Dermis lymphatic vessel endothelial cell (primary cell): Measurements from ENCODE around the gene ZNF689. TPM values are rescaled to one million over a fixed set of nuclear protein-coding genes. Genes with fewer than 3 reads are reported as not detected.

Experiments used
- total RNA-seq: library from RNA; depleted of rRNA; stranded (reverse); fragments of >200 nt; gene quantifications from 2 replicates; pipeline ENCODE4 v1.2.1, GENCODE V29; 2014

Gene ZNF689
- 4.0 and 4.5 TPM in 2 replicates for total RNA-seq

DNA sequence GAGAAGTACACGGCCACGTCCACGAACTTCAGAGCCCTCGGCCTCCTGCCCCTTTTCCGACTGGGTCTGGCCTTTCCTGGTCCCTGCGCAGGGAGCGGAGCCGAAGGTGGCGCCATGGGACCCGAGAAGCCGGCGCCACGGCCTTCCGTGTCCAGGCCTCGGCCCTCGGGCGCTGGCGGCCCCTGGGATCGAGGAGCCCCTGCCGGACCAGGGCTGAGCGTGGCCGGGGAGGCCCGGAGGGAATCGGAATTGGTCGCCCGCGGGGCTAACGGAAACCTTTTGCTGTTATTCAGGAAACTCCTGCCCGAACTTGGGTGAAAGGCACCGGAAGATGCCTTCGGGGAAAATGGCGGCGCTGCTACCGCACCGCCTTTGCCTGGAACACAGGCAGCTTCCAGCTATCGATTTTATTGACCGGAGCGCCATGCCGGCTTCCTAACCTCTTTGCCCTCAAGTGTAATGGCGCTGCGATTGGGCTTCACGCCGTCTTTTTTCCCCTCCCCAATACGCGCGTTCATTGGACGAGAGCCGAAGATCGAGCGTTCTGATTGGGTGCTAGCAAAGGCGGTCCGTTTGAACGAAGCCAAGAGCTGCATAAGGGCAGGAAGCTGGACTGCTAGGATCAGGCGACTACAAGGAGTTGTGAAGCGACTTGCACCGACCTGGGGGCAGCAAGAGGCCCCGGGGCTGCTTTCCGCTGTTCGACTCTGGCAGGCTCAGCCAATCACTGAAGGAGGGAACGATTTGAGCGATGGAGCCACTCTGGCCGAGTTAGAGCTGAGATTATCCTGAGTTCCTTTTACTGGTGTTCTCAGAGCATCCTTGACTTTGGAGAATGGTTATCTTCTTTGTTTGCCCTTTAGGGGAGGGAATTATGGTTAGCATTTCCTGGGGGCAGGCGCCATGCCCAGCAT lies at the start of gene ZNF689:
TSS of gene ZNF689 (minus strand) at position 464 of the 914 bp plus-strand sequence. CDS start at position 116, 348 bp downstream.

DNA sequence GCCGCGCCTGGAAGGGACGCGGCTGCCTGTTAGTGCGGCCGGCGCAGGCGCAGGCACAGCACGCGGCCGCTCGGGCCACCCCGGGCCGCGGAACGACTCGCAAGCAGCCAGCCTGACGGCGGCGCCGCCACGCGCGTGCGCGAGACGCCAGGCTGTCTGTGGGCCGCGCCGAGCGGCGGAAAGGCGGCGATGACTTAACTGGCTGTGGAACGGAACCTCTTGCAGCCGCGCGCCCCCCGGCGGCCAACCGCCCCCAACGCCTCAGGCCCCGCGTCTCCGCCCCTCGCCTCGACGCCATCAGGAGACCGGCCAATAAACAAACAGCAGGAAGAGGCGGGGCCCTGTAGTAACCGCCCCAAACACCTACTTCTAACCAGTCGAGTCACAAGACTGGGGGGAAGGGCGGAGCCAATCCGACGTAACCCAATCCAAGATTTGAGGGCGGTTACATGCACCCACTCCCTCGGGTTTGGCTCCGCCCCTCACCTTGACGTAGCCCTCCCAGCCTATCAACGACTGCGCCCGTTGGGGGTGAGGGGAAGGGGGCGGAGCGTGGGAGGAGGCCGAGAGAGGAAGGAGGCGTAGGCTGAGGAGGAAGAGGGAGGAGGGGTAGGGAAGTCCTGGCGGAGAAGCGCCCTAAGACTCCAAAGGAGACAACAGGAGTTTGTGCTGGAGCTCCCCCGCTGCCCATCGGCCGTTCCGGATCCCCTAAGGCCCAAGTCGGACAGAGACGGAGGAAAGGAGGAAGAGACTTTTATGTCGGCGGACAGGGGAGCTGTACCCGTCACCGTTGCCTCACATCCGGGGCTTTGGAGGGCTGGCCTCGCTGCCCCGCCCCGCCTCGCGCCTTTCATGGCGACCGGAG lies 47.9 kb upstream of the ZNF689 start, which contains the start of gene FBRS:
TSS of gene FBRS (plus strand) at position 566 of the 865 bp plus-strand sequence. CDS start 1,088 bp downstream, outside the sequence.

DNA sequence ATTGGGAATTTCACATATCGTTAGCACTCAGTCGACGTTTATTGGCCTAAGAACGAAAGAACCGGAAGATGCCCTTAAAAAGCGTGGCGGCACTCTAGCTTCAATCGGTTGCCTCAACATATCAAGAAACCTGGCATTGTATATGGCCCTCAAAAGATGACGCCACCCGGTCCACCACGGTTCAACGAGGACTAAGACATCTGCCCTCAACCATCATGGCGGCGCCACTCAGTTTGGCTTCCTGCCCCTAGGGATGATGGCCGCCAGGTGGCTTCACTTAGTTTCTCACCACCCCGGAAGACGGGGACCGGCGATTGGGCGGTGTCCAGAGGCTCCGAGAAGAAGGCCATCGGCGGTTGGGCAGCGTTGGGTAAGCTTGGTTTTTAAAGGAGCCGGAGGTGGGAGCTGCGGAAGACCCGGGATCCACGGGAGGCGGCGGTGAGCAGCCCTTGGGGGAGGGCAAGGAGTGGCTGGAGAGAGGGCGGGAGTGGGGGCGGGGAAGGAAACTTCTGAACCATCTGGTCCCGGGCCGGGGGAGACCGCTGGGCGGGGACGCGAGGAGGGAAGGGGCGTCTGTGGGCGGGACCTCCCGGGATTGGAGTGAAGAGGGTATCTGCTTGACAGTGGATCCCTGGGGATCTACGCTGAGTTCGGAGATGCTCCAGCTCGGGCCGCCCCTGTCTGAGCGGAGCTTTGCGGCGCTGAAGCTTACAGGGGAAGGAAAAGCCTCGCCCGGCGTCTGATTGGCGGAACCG lies 40.4 kb upstream of the ZNF689 start, which contains the start of gene PRR14:
TSS of gene PRR14 (plus strand) at position 592 of the 755 bp plus-strand sequence. CDS start 686 bp downstream, outside the sequence.

DNA sequence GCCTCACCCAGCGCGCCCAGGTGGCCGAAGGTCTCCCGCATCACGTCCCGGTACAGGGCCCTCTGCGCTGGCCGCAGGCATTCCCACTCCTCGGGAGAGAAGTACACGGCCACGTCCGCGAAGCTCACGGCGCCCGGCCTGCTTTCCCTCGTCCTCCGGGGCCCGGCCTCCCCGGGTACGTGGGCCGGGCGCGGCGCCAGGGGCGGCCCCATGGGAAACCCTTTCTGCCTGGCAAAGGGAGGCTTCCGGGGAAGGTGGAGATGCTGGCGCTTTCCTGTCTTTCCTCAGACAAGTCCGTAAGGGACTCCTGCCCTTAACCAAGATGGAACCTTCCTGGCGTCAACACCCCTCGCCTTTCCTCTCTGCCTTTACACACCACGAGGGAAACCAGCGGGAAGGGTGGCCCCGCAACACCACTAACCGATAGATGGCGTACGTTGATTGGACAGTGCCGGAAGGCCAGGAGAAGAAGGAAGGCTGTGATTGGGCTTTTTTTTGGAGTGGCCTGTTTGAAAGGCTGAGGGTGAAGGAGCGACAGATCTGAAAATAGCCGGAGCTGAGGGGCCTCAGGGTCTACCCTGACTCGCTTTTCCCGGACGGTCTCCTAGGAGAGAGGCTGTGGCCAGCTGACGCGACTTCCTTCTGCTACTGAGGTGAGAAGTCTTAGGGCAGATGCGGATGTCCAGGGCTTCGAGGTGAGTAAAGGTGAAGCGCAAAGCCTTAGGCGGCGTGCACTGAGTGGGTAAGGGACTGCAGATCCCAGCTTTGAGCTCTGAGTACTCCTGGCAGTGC lies 24.6 kb downstream of the ZNF689 start, which contains the start of gene ZNF785:
TSS of gene ZNF785 (minus strand) at position 298 of the 792 bp plus-strand sequence. CDS start at position 212, 86 bp downstream.

DNA sequence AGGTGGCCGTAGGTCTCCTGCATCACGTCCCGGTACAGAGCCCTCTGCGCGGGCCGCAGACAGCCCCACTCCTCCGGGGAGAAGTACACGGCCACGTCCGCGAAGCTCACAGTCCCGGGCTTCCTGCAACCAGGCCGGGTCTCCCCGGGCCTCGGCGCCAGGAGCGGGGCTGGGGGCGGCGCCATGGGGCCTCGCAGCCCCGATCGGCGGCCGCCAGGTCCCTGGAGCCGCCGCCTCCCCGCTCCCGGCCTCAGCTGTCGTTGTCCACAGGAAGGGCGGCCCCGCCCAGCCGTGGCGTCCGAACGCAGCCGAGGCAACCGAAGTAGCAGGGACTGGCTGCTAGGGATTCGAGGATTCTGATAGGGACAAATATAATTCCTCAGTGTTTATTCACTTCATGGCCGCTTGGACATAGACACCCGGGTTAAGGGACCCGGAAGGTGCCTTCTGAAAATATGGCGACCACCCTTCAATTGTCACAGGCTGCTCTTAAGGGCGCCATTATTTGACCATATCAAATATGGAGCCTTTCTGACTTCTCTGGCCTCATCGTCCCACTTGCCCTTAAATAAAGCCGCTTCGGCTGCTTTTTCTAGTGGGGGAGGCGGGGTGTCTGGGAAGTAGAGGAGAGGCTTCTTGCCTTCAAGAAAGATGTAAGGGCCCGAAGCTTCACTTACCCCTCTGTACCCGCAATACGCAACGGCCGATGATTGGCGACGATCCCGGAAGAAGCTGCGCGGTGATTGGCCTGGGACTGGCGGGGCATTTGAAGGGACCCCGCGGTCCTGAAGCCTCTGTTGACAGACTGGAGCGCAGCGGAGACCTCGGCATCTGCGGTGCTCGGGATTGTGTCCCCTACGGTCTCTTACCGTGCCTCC lies 38.5 kb downstream of the ZNF689 start, which contains the start of gene ZNF688:
TSS of gene ZNF688 (minus strand) at position 270 of the 878 bp plus-strand sequence. CDS start at position 185, 85 bp downstream.

DNA sequence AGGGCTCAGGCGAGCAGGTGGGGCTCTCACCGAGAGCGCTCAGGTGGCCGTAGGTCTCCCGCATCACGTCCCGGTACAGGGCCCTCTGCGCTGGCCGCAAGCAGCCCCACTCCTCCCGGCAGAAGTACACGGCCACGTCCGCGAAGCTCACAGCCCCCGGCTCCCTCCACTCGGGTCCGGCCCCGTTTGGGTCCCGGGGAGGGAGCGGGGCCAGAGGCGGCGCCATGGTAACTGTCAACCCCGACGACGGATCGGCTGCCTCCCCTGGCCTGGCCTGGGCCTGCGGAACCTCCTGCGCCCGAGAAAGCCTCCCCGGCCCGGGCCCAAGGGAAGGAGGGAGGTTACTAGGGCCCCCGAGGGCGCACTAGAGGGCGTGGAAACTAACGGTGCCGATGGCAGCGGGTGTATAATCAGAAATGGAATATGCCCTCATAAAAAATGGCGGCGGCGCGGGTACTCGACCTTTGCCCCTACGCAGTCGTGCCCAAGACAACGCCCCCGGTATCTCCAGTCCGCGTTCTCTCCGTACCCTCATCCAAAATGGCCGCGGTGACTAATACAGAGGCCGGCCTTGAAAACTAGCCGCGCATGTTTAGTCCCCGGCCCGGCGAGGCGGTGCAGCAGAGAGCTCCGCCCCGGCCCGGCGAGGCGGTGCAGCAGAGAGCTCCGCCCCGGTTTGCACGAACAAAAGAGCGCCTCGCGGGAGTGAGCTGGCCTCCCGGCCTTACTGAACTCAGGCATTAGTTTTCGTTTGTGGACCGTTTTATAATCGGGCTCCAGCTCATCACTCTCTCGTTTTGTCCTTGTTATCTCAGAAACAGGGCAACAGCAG lies 52.0 kb downstream of the ZNF689 start, which contains the start of gene ZNF764:
TSS of gene ZNF764 (minus strand) at position 418 of the 832 bp plus-strand sequence. CDS start at position 226, 192 bp downstream.

Other genes with a start within 250 kb of the ZNF689 start
- 18.0 and 21.6 TPM in 2 replicates for gene TBC1D10B, start 239.9 kb downstream of the ZNF689 start, total RNA-seq
- gene MYL11, start 235.6 kb downstream of the ZNF689 start, total RNA-seq, result not detected in 2 replicates
- gene SEPTIN1, start 227.8 kb downstream of the ZNF689 start, total RNA-seq, result 0.11 TPM in 1 of 2 replicates, not detected in the other
- 11.8 and 19.3 TPM in 2 replicates for gene ZNF48, start 215.0 kb downstream of the ZNF689 start, total RNA-seq
- gene ZNF771, start 202.8 kb downstream of the ZNF689 start, total RNA-seq, result 8.0 and 13.7 TPM in 2 replicates
- gene DCTPP1, start 180.4 kb downstream of the ZNF689 start, total RNA-seq, result 95.3 and 120 TPM in 2 replicates
- gene SEPHS2, start 164.5 kb downstream of the ZNF689 start, total RNA-seq, result 23.4 and 23.7 TPM in 2 replicates
- gene ITGAL, start 137.6 kb downstream of the ZNF689 start, total RNA-seq, result under 0.01 TPM in 1 of 2 replicates, not detected in the other
- 14.8 and 15.3 TPM in 2 replicates for gene ZNF768, start 83.8 kb downstream of the ZNF689 start, total RNA-seq
- gene ZNF747, start 75.5 kb downstream of the ZNF689 start, total RNA-seq, result 6.8 and 8.1 TPM in 2 replicates
- 3.1 and 4.6 TPM in 2 replicates for gene ZNF764, start 52.0 kb downstream of the ZNF689 start, total RNA-seq
- 5.8 and 9.4 TPM in 2 replicates for gene ZNF688, start 38.7 kb downstream of the ZNF689 start, total RNA-seq
- 8.3 and 12.4 TPM in 2 replicates for gene ZNF785, start 24.7 kb downstream of the ZNF689 start, total RNA-seq
- gene PRR14, start 40.6 kb upstream of the ZNF689 start, total RNA-seq, result 3.8 and 5.5 TPM in 2 replicates
- gene FBRS, start 48.0 kb upstream of the ZNF689 start, total RNA-seq, result 13.9 and 14.2 TPM in 2 replicates
- 27.6 TPM in 2 replicates for gene SRCAP, start 88.8 kb upstream of the ZNF689 start, total RNA-seq
- 12.3 and 17.4 TPM in 2 replicates for gene PHKG2, start 138.0 kb upstream of the ZNF689 start, total RNA-seq
- gene CFAP119, start 151.7 kb upstream of the ZNF689 start, total RNA-seq, result 0.54 and 1.1 TPM in 2 replicates
- gene RNF40, start 151.9 kb upstream of the ZNF689 start, total RNA-seq, result 34.4 and 52.9 TPM in 2 replicates
- 5.2 and 6.4 TPM in 2 replicates for gene ZNF629, start 176.8 kb upstream of the ZNF689 start, total RNA-seq